ENCODE results near the gene NFIA. TPM values are rescaled to one million over a fixed set of nuclear protein-coding genes. Genes with fewer than 3 reads are reported as not detected.

The NFIA gene
- total and polyA plus RNA-seq, 2 of the 13 experiments (the other 11 are each of a cell fraction or from before 2014, with no cell fraction given), result 14.7 to 28.5 TPM

DNA sequence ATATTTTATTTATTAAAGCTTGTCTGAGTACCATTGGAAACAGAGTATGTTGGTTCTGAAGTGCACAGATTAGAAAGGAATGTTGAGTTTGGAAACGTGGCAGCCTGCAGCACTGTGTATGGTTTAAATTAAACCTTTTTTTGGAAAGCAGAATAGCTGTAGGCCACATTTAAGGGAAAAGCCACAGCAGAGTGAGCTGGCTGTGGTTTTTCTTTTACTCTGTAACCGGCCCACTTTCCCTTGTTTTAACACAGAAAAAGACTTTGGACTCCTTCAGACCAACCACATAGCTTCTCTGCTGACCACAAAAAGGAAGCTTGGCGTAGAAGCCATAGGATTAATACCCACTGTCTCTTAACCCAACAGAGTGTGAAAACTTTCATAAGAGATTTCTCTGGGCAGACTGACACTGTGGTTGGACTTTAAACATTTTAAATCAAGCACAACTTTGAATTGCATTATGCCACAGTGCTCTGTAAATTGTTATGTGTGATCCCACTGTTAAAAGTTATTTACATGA lies 75.2 kb downstream of the NFIA start (continued):
- TF ChIP-seq, protein P1, sequence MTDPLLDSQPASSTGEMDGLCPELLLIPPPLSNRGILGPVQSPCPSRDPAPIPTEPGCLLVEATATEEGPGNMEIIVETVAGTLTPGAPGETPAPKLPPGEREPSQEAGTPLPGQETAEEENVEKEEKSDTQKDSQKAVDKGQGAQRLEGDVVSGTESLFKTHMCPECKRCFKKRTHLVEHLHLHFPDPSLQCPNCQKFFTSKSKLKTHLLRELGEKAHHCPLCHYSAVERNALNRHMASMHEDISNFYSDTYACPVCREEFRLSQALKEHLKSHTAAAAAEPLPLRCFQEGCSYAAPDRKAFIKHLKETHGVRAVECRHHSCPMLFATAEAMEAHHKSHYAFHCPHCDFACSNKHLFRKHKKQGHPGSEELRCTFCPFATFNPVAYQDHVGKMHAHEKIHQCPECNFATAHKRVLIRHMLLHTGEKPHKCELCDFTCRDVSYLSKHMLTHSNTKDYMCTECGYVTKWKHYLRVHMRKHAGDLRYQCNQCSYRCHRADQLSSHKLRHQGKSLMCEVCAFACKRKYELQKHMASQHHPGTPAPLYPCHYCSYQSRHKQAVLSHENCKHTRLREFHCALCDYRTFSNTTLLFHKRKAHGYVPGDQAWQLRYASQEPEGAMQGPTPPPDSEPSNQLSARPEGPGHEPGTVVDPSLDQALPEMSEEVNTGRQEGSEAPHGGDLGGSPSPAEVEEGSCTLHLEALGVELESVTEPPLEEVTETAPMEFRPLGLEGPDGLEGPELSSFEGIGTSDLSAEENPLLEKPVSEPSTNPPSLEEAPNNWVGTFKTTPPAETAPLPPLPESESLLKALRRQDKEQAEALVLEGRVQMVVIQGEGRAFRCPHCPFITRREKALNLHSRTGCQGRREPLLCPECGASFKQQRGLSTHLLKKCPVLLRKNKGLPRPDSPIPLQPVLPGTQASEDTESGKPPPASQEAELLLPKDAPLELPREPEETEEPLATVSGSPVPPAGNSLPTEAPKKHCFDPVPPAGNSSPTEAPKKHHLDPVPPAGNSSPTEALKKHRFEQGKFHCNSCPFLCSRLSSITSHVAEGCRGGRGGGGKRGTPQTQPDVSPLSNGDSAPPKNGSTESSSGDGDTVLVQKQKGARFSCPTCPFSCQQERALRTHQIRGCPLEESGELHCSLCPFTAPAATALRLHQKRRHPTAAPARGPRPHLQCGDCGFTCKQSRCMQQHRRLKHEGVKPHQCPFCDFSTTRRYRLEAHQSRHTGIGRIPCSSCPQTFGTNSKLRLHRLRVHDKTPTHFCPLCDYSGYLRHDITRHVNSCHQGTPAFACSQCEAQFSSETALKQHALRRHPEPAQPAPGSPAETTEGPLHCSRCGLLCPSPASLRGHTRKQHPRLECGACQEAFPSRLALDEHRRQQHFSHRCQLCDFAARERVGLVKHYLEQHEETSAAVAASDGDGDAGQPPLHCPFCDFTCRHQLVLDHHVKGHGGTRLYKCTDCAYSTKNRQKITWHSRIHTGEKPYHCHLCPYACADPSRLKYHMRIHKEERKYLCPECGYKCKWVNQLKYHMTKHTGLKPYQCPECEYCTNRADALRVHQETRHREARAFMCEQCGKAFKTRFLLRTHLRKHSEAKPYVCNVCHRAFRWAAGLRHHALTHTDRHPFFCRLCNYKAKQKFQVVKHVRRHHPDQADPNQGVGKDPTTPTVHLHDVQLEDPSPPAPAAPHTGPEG (CRISPR knock-in tag; IDR thresholded peaks at IDR 0.05), result no peak
- TF ChIP-seq, protein P2, sequence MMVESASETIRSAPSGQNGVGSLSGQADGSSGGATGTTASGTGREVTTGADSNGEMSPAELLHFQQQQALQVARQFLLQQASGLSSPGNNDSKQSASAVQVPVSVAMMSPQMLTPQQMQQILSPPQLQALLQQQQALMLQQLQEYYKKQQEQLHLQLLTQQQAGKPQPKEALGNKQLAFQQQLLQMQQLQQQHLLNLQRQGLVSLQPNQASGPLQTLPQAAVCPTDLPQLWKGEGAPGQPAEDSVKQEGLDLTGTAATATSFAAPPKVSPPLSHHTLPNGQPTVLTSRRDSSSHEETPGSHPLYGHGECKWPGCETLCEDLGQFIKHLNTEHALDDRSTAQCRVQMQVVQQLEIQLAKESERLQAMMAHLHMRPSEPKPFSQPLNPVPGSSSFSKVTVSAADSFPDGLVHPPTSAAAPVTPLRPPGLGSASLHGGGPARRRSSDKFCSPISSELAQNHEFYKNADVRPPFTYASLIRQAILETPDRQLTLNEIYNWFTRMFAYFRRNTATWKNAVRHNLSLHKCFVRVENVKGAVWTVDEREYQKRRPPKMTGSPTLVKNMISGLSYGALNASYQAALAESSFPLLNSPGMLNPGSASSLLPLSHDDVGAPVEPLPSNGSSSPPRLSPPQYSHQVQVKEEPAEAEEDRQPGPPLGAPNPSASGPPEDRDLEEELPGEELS (CRISPR knock-in tag; IDR thresholded peaks at IDR 0.05), result no peak
- TF ChIP-seq SALL2 (CRISPR knock-in tag; IDR thresholded peaks at IDR 0.05) (no peak), ZBTB7B (CRISPR knock-in tag; IDR thresholded peaks at IDR 0.05) (0 out of 2 replicates have a peak, but pooled peaks have one; percentile 17), ZNF12 (CRISPR knock-in tag; IDR thresholded peaks at IDR 0.05) (peak; percentile 17; the same call in 1 of the 2 replicates), ZKSCAN1 (IDR thresholded peaks at IDR 0.05; ENCODE audit: low read length) (no peak), MXI1 (IDR thresholded peaks at IDR 0.05; ENCODE audit: borderline replicate concordance, low read depth, low read length) (peak; percentile 24; the same call in 1 of the 3 replicates), THAP11 (CRISPR knock-in tag; IDR thresholded peaks at IDR 0.05) (peak; percentile 13; the same call in 1 of the 2 replicates), PITX1 (CRISPR knock-in tag; IDR thresholded peaks at IDR 0.05) (peak; percentile 37; the same call in 1 of the 2 replicates)
- TF ChIP-seq, protein P3, sequence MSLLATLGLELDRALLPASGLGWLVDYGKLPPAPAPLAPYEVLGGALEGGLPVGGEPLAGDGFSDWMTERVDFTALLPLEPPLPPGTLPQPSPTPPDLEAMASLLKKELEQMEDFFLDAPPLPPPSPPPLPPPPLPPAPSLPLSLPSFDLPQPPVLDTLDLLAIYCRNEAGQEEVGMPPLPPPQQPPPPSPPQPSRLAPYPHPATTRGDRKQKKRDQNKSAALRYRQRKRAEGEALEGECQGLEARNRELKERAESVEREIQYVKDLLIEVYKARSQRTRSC (CRISPR knock-in tag; IDR thresholded peaks at IDR 0.05; ENCODE audit: low read depth), result no peak
- TF ChIP-seq, protein P4, sequence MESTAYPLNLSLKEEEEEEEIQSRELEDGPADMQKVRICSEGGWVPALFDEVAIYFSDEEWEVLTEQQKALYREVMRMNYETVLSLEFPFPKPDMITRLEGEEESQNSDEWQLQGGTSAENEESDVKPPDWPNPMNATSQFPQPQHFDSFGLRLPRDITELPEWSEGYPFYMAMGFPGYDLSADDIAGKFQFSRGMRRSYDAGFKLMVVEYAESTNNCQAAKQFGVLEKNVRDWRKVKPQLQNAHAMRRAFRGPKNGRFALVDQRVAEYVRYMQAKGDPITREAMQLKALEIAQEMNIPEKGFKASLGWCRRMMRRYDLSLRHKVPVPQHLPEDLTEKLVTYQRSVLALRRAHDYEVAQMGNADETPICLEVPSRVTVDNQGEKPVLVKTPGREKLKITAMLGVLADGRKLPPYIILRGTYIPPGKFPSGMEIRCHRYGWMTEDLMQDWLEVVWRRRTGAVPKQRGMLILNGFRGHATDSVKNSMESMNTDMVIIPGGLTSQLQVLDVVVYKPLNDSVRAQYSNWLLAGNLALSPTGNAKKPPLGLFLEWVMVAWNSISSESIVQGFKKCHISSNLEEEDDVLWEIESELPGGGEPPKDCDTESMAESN (CRISPR knock-in tag; conservative IDR thresholded peaks at IDR 0.05), result no peak
- TF ChIP-seq, protein P5, sequence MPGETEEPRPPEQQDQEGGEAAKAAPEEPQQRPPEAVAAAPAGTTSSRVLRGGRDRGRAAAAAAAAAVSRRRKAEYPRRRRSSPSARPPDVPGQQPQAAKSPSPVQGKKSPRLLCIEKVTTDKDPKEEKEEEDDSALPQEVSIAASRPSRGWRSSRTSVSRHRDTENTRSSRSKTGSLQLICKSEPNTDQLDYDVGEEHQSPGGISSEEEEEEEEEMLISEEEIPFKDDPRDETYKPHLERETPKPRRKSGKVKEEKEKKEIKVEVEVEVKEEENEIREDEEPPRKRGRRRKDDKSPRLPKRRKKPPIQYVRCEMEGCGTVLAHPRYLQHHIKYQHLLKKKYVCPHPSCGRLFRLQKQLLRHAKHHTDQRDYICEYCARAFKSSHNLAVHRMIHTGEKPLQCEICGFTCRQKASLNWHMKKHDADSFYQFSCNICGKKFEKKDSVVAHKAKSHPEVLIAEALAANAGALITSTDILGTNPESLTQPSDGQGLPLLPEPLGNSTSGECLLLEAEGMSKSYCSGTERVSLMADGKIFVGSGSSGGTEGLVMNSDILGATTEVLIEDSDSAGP (CRISPR knock-in tag; IDR thresholded peaks at IDR 0.05; ENCODE audit: borderline replicate concordance), result no peak
- TF ChIP-seq, protein P6, sequence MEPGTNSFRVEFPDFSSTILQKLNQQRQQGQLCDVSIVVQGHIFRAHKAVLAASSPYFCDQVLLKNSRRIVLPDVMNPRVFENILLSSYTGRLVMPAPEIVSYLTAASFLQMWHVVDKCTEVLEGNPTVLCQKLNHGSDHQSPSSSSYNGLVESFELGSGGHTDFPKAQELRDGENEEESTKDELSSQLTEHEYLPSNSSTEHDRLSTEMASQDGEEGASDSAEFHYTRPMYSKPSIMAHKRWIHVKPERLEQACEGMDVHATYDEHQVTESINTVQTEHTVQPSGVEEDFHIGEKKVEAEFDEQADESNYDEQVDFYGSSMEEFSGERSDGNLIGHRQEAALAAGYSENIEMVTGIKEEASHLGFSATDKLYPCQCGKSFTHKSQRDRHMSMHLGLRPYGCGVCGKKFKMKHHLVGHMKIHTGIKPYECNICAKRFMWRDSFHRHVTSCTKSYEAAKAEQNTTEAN (CRISPR knock-in tag; conservative IDR thresholded peaks at IDR 0.05), result 0 out of 2 replicates have a peak, but pooled peaks have one; percentile 18
